Mesenchymal stem cell (in vitro differentiated cells and primary cell): ENCODE data around the gene ADK.

Experiments used
- DNase-seq: peaks from one replicate; pipeline ENCODE4 v3.0.0-alpha.2; 2013
- H2AFZ ChIP-seq: one replicate; pipeline ENCODE4 v1.6.1; 2013; ENCODE audit warnings: low read depth, mild to moderate bottlenecking, control low read depth, inconsistent platforms, low read length, moderate library complexity
- H2AK5ac ChIP-seq: 2 replicates; pipeline ENCODE4 v1.6.1; 2013; ENCODE audit warnings: low read length, moderate library complexity, mild to moderate bottlenecking, inconsistent platforms; ENCODE audit not compliant: severe bottlenecking
- H2BK120ac ChIP-seq: one replicate; pipeline ENCODE4 v1.6.1; 2013; ENCODE audit warnings: low read depth, mild to moderate bottlenecking, inconsistent platforms, low read length, moderate library complexity
- H2BK12ac ChIP-seq, 2 experiments: one replicate each; pipeline ENCODE4 v1.6.1; 2013; ENCODE audit warnings: inconsistent platforms in 2 of 2, low read length in 2 of 2, mild to moderate bottlenecking in 2 of 2, moderate library complexity in 2 of 2, control low read depth in 1 of 2
- H2BK15ac ChIP-seq: one replicate; pipeline ENCODE4 v1.6.1; 2013; ENCODE audit warnings: mild to moderate bottlenecking, low read depth, inconsistent platforms; ENCODE audit not compliant: poor library complexity, severe bottlenecking
- H2BK5ac ChIP-seq: 2 replicates; pipeline ENCODE4 v1.6.1; 2013; ENCODE audit warnings: low read depth, mild to moderate bottlenecking, low read length, control low read depth, inconsistent platforms; ENCODE audit not compliant: poor library complexity, severe bottlenecking
- H3K14ac ChIP-seq, 2 experiments: one replicate each; pipeline ENCODE4 v1.6.1; 2013; ENCODE audit warnings: inconsistent platforms in 2 of 2, low read length in 2 of 2, control low read depth in 1 of 2, mild to moderate bottlenecking in 1 of 2, moderate library complexity in 1 of 2
- H3K18ac ChIP-seq, 2 experiments: one replicate each; pipeline ENCODE4 v1.6.1; 2013; ENCODE audit warnings: inconsistent platforms in 2 of 2, low read length in 2 of 2, control low read depth in 1 of 2, low read depth in 1 of 2, mild to moderate bottlenecking in 1 of 2
- H3K23ac ChIP-seq, 2 experiments: one replicate each; pipeline ENCODE4 v1.6.1; 2013; ENCODE audit warnings: inconsistent platforms in 2 of 2, low read length in 2 of 2, mild to moderate bottlenecking in 2 of 2, moderate library complexity in 2 of 2, control low read depth in 1 of 2
- H3K27ac ChIP-seq: 2 replicates; pipeline ENCODE4 v1.5.1; 2013; ENCODE audit warnings: mild to moderate bottlenecking, moderate library complexity, low read length, control low read depth, inconsistent platforms; ENCODE audit not compliant: poor library complexity, severe bottlenecking
- H3K27me3 ChIP-seq, 2 experiments: 2 replicates each; pipeline versions ENCODE4 v1.6.1 to v1.7.0; 2013; ENCODE audit warnings: low read length in 2 of 2, mild to moderate bottlenecking in 2 of 2, moderate library complexity in 2 of 2, control low read depth in 1 of 2, inconsistent platforms in 1 of 2; ENCODE audit not compliant: control insufficient read depth in 1 of 2, insufficient read depth in 1 of 2
- H3K36me3 ChIP-seq, 2 experiments: 2 replicates each; pipeline versions ENCODE4 v1.6.1 to v1.7.0; 2013; ENCODE audit warnings: low read length in 2 of 2, control low read depth in 1 of 2, inconsistent platforms in 1 of 2, low read depth in 1 of 2, mild to moderate bottlenecking in 1 of 2; ENCODE audit not compliant: insufficient read depth in 2 of 2, control insufficient read depth in 1 of 2
- H3K4ac ChIP-seq, 2 experiments: one replicate each; pipeline ENCODE4 v1.6.1; 2013; ENCODE audit warnings: inconsistent platforms in 2 of 2, low read length in 2 of 2, mild to moderate bottlenecking in 2 of 2, moderate library complexity in 2 of 2, control low read depth in 1 of 2, low read depth in 1 of 2
- H3K4me1 ChIP-seq: 2 replicates; pipeline ENCODE4 v1.6.1; 2013; ENCODE audit warnings: low read depth, low read length, control low read depth; ENCODE audit not compliant: control insufficient read depth, insufficient read depth
- H3K4me2 ChIP-seq: 2 replicates; pipeline ENCODE4 v1.6.1; 2013; ENCODE audit warnings: low read length, mild to moderate bottlenecking, inconsistent platforms; ENCODE audit not compliant: poor library complexity, severe bottlenecking
- H3K4me3 ChIP-seq, 2 experiments: 2 replicates each; pipeline versions ENCODE4 v1.5.1 to v1.7.0; 2013; ENCODE audit warnings: low read length in 2 of 2, mild to moderate bottlenecking in 2 of 2, control low read depth in 1 of 2, low read depth in 1 of 2; ENCODE audit not compliant: insufficient read depth in 1 of 2
- H3K79me1 ChIP-seq: replicated peaks from 2 replicates; pipeline ENCODE4 v1.6.1; 2013; ENCODE audit warnings: mild to moderate bottlenecking, control low read depth, low read length, inconsistent platforms; ENCODE audit not compliant: poor library complexity, severe bottlenecking
- H3K9ac ChIP-seq: 2 replicates; pipeline ENCODE4 v1.7.0; 2013; ENCODE audit warnings: mild to moderate bottlenecking, low read length, moderate library complexity
- H3K9me3 ChIP-seq: 2 replicates; pipeline ENCODE4 v1.7.0; 2013; ENCODE audit warnings: mild to moderate bottlenecking, low read length; ENCODE audit not compliant: control insufficient read depth
- H4K8ac ChIP-seq: one replicate; pipeline ENCODE4 v1.6.1; 2013; ENCODE audit warnings: inconsistent platforms, mild to moderate bottlenecking, low read length, moderate library complexity
- H4K91ac ChIP-seq: one replicate; pipeline ENCODE4 v1.6.1; 2013; ENCODE audit warnings: mild to moderate bottlenecking, low read length, inconsistent platforms
- WGBS: methylation state at CpG from one replicate; pipeline ENCODE4 v1.1.7; 2013; ENCODE audit warnings: mixed read lengths; 5-methylcytosine and 5-hydroxymethylcytosine counted together

Gene ADK

GRCh38 chr10:74380795-74381194, 229.8 kb downstream of the ADK start:
- Histone ChIP-seq H3K9ac (no peak overlapping the region), H3K4me1 (no peaks in the 10 kb centered on the region), H3K4me3 (no peak overlapping the region), H2AFZ (no peak overlapping the region), H2BK15ac (no peak overlapping the region), H3K4me2 (no peak overlapping the region), H2BK120ac (no peak overlapping the region), H3K9me3 (no peaks in the 10 kb centered on the region), H3K18ac (no peak overlapping the region), H2AK5ac (no peak overlapping the region), H3K79me1 (peaks cover 4% of the 10 kb centered on the region), H3K4ac (no peak overlapping the region), H4K8ac (no peak overlapping the region), H3K27me3 (no peaks in the 10 kb centered on the region), H3K23ac (no peak overlapping the region), H3K36me3 (no peaks in the 10 kb centered on the region), H2BK5ac (no peak overlapping the region), H2BK12ac (no peak overlapping the region), H3K27ac (no peak overlapping the region), H4K91ac (no peak overlapping the region), H3K14ac (no peak overlapping the region)
- 100% methylated on average over 1 of the region's 1 CpG for WGBS
- no peak for DNase-seq

- H2BK120ac ChIP-seq, result no peak overlapping the region
- H3K36me3 ChIP-seq, result no peaks in the 10 kb centered on the region
- no peak overlapping the region for H3K14ac ChIP-seq
- no peak overlapping the region for H4K91ac ChIP-seq
- H3K4me2 ChIP-seq, result no peak overlapping the region
- no peak overlapping the region for H2BK5ac ChIP-seq
- H3K4me3 ChIP-seq, result no peak overlapping the region
- WGBS, result 96% methylated on average over 2 of the region's 2 CpGs
- H4K8ac ChIP-seq, result no peak overlapping the region
- no peak overlapping the region for H2BK15ac ChIP-seq
- H2BK12ac ChIP-seq, result no peak overlapping the region
- peaks cover 4% of the 10 kb centered on the region for H3K79me1 ChIP-seq
- H3K4me1 ChIP-seq, result no peaks in the 10 kb centered on the region
- no peak overlapping the region for H2AFZ ChIP-seq
- no peaks in the 10 kb centered on the region for H3K27me3 ChIP-seq
- no peak overlapping the region for H3K18ac ChIP-seq
- H3K23ac ChIP-seq, result no peak overlapping the region
- no peak overlapping the region for H3K9ac ChIP-seq
- no peaks in the 10 kb centered on the region for H3K9me3 ChIP-seq
- DNase-seq, result no peak
- no peak overlapping the region for H2AK5ac ChIP-seq
- no peak overlapping the region for H3K4ac ChIP-seq
- H3K27ac ChIP-seq, result no peak overlapping the region
Measured at GRCh38 chr10:74381291-74381853, 230.4 kb downstream of the ADK start.

- H3K23ac ChIP-seq, result no peak overlapping the region
- H2BK120ac ChIP-seq, result no peak overlapping the region
- no peak overlapping the region for H3K14ac ChIP-seq
- H3K27me3 ChIP-seq, result no peaks in the 10 kb centered on the region
- no peaks in the 10 kb centered on the region for H3K4me1 ChIP-seq
- no peak overlapping the region for H4K91ac ChIP-seq
- no peak overlapping the region for H3K18ac ChIP-seq
- H2BK15ac ChIP-seq, result no peak overlapping the region
- H2BK12ac ChIP-seq, result no peak overlapping the region
- no peak overlapping the region for H2AFZ ChIP-seq
- H3K4me3 ChIP-seq, result no peak overlapping the region
- no peak overlapping the region for H2BK5ac ChIP-seq
- 64% methylated on average over 1 of the region's 1 CpG for WGBS
- H4K8ac ChIP-seq, result no peak overlapping the region
- H3K79me1 ChIP-seq, result peaks cover 4% of the 10 kb centered on the region
- H3K9me3 ChIP-seq, result no peaks in the 10 kb centered on the region
- H3K27ac ChIP-seq, result no peak overlapping the region
- no peak overlapping the region for H3K9ac ChIP-seq
- no peak overlapping the region for H3K4me2 ChIP-seq
- H3K4ac ChIP-seq, result no peak overlapping the region
- DNase-seq, result no peak
- H3K36me3 ChIP-seq, result no peaks in the 10 kb centered on the region
- H2AK5ac ChIP-seq, result no peak overlapping the region
Measured at GRCh38 chr10:74382663-74383062, 231.6 kb downstream of the ADK start.

- H3K18ac ChIP-seq, result no peak overlapping the region
- H2BK120ac ChIP-seq, result no peak overlapping the region
- no peak overlapping the region for H2AK5ac ChIP-seq
- no peak overlapping the region for H3K4me3 ChIP-seq
- DNase-seq, result no peak
- H3K4ac ChIP-seq, result no peak overlapping the region
- no peak overlapping the region for H3K23ac ChIP-seq
- H2BK5ac ChIP-seq, result no peak overlapping the region
- H3K27ac ChIP-seq, result no peak overlapping the region
- no peak overlapping the region for H3K4me2 ChIP-seq
- H3K27me3 ChIP-seq, result no peaks in the 10 kb centered on the region
- H3K9me3 ChIP-seq, result no peaks in the 10 kb centered on the region
- H2AFZ ChIP-seq, result no peak overlapping the region
- no peak overlapping the region for H4K8ac ChIP-seq
- no peaks in the 10 kb centered on the region for H3K36me3 ChIP-seq
- H3K4me1 ChIP-seq, result no peaks in the 10 kb centered on the region
- peaks cover 2% of the 10 kb centered on the region for H3K79me1 ChIP-seq
- H2BK12ac ChIP-seq, result no peak overlapping the region
- no peak overlapping the region for H3K14ac ChIP-seq
- no peak overlapping the region for H2BK15ac ChIP-seq
- H3K9ac ChIP-seq, result no peak overlapping the region
- no peak overlapping the region for H4K91ac ChIP-seq
Measured at GRCh38 chr10:74383642-74384041, 232.6 kb downstream of the ADK start.
